GM12873 (cell line): ENCODE results near the gene PCGF2.
A peak's percentile ranks its signal among the peaks of the same experiment; 100 is the strongest.

ENCODE experiments used
- CTCF ChIP-seq: IDR thresholded peaks from 2 replicates; pipeline ENCODE4 v1.5.1; 2012; ENCODE audit warnings: low read depth, mild to moderate bottlenecking, moderate library complexity, low read length, control low read depth; ENCODE audit not compliant: insufficient read depth; ENCODE audit errors: missing control alignments

The PCGF2 gene

GRCh38 chr17:38740806-38741205 lies 7.3 kb downstream of the PCGF2 start:
- TF ChIP-seq CTCF, result no peak

DNA sequence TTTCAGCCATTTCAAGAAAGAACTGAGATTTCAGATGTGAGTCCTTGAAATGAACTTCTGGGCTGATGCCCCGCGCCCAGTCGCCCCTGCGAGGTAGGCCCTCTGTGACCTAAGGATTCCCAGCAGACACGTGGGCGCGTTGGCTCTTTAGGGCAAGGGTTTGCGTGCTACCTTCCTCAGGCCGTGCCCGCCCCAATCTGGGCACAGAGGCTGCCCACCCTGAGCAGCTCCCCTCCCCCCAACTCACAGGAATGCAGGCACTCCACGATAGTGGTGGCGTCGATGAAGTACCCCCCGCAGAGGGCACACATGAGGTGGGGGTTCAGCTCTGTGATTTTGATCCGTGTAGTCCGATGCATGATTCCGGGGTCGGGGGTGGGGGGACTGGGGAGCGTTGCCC lies 8.1 kb downstream of the PCGF2 start:
- TF ChIP-seq CTCF, result no peak

DNA sequence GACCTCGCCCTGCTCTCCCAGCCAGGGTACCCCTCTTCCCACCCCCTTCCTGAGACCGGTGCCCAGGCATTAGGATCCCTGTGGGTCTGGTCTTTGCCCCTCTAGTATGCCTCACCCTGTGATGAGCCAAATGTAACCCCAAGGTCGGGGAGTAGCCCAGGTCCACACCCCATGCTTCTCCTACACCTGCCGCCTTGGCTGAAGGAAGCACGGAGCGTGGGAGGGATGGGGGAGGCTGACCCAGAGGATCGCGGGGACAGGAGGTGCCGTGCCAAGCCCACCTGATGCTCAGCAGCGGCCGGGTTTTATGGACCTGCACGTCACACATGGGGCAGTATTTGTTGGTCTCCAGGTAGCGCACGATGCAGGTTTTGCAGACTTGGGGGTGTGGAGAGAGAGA lies 8.8 kb downstream of the PCGF2 start:
- TF ChIP-seq CTCF, result no peak

DNA sequence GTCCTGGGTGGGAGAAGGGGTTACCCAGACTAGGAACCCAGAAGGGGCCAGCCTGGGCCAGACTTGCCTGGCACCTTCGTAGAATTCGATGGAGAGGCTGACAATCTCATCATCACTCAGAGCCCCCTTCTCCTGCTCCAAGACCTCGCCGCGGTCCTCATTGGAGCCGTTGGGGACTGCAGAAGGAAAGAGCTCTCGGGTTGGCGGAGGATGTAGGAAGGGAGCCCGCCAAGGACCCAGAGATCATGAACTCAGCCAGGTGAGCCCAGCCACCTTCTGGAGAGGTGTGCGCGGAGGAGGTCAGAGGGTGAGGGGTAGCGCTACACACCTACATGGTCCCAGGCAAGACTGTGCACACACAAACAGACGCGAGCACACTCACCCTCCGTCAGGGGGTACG lies 9.4 kb downstream of the PCGF2 start:
- TF ChIP-seq CTCF, result no peak

DNA sequence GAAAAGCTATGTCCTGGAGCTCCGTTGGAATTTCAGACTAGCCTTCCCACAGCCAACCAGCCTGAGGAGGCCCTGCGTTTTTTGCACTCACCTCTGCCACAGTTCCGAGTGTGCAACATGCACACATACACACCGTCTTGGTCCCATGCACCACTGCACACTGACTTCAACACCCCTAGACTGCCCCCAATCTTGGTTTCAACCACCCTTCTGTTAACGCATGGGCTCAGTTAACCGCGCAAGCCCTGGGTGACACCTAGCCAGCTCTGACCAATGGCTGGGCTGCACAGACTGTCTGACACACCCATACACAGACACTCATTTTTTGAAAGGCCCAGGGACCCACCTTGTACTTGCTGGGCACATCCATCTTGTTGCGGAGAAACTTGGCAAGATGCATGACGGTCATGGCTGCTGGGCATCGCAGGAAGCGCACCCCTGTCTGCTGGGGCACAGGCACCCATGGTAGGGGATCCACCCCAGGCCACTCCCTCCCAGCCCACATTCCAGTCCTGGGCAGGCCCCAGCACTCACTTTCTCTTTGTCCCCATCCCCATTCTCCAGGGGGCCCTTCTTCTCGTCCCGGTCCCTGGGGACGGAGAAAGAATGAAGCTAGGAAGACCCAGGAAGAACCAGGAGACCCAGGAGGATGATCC lies 10.0 kb downstream of the PCGF2 start:
- no peak for TF ChIP-seq CTCF

GRCh38 chr17:38735161-38735997 lies 12.8 kb downstream of the PCGF2 start:
- TF ChIP-seq CTCF, result peak; percentile 97
